Neuronal stem cell (in vitro differentiated cells): Measurements from ENCODE around the gene EBPL.

Experiments
- DNase-seq: peaks from one replicate; pipeline ENCODE4 v3.0.0-alpha.2; 2013; ENCODE audit warnings: low spot score
- H2AFZ ChIP-seq: one replicate; pipeline ENCODE4 v1.6.1; 2013; ENCODE audit warnings: mild to moderate bottlenecking, low read length, inconsistent platforms
- H2AK5ac ChIP-seq: 2 replicates; pipeline ENCODE4 v1.6.1; 2013; ENCODE audit warnings: low read depth, mild to moderate bottlenecking, inconsistent platforms, low read length, moderate library complexity, mixed read lengths
- H2BK120ac ChIP-seq: 2 replicates; pipeline ENCODE4 v1.6.1; 2013; ENCODE audit warnings: low read depth, mild to moderate bottlenecking, inconsistent platforms, low read length, moderate library complexity, mixed read lengths
- H2BK12ac ChIP-seq: one replicate; pipeline ENCODE4 v1.6.1; 2013; ENCODE audit warnings: low read length, inconsistent platforms
- H2BK15ac ChIP-seq: 2 replicates; pipeline ENCODE4 v1.6.1; 2013; ENCODE audit warnings: mild to moderate bottlenecking, low read length, inconsistent platforms, mixed read lengths
- H2BK5ac ChIP-seq: one replicate; pipeline ENCODE4 v1.6.1; 2013; ENCODE audit warnings: inconsistent platforms, mild to moderate bottlenecking, low read length, moderate library complexity
- H3K14ac ChIP-seq: one replicate; pipeline ENCODE4 v1.6.1; 2013; ENCODE audit warnings: low read length, inconsistent platforms
- H3K18ac ChIP-seq: 2 replicates; pipeline ENCODE4 v1.6.1; 2013; ENCODE audit warnings: low read length, inconsistent platforms
- H3K23ac ChIP-seq: 2 replicates; pipeline ENCODE4 v1.6.1; 2013; ENCODE audit warnings: low read depth, mild to moderate bottlenecking, mixed read lengths, low read length, inconsistent platforms; ENCODE audit not compliant: poor library complexity
- H3K27ac ChIP-seq: replicated peaks from 3 replicates; pipeline ENCODE4 v1.5.1; 2013; ENCODE audit warnings: low read length, inconsistent platforms
- H3K27me3 ChIP-seq, 3 experiments: 2 replicates each; pipeline ENCODE4 v1.6.1; 2013; ENCODE audit warnings: low read length in 3 of 3, mild to moderate bottlenecking in 2 of 3, inconsistent platforms in 1 of 3, low read depth in 1 of 3, mixed read lengths in 1 of 3, moderate library complexity in 1 of 3; ENCODE audit not compliant: control insufficient read depth in 3 of 3, insufficient read depth in 3 of 3
- H3K36me3 ChIP-seq, 2 donors: replicated peaks in 1 of 2; 2 replicates each; pipeline ENCODE4 v1.6.1; 2013; ENCODE audit warnings: low read length in 2 of 2; ENCODE audit not compliant: control insufficient read depth in 2 of 2, insufficient read depth in 2 of 2
- H3K4ac ChIP-seq: 2 replicates; pipeline ENCODE4 v1.6.1; 2013; ENCODE audit warnings: inconsistent platforms, mild to moderate bottlenecking, low read length, moderate library complexity
- H3K4me1 ChIP-seq, 2 donors: 1 replicate in 1 of 2; 2 replicates in 1 of 2; pipeline ENCODE4 v1.6.1; 2013; ENCODE audit warnings: low read length in 2 of 2, low read depth in 1 of 2; ENCODE audit not compliant: control insufficient read depth in 2 of 2, insufficient read depth in 1 of 2
- H3K4me2 ChIP-seq: one replicate; pipeline ENCODE4 v1.6.1; 2013; ENCODE audit warnings: mild to moderate bottlenecking, low read length, inconsistent platforms; ENCODE audit not compliant: insufficient read depth, poor library complexity, severe bottlenecking
- H3K4me3 ChIP-seq, 2 donors: 2 replicates each; pipeline ENCODE4 v1.5.1; 2013; ENCODE audit warnings: low read length in 2 of 2, mild to moderate bottlenecking in 2 of 2, inconsistent platforms in 1 of 2, moderate library complexity in 1 of 2
- H3K79me1 ChIP-seq: one replicate; pipeline ENCODE4 v1.6.1; 2013; ENCODE audit warnings: low read depth, mild to moderate bottlenecking, inconsistent platforms, low read length, moderate library complexity
- H3K9ac ChIP-seq: one replicate; pipeline ENCODE4 v1.6.1; 2013; ENCODE audit warnings: mild to moderate bottlenecking, low read depth, low read length, inconsistent platforms; ENCODE audit not compliant: poor library complexity
- H3K9me3 ChIP-seq, 2 donors: replicated peaks in 1 of 2; 2 replicates each; pipeline versions ENCODE3 to v1.6.1; 2013; ENCODE audit warnings: low read length in 2 of 2, mild to moderate bottlenecking in 2 of 2, inconsistent platforms in 1 of 2, low read depth in 1 of 2, mixed read lengths in 1 of 2, moderate library complexity in 1 of 2; ENCODE audit not compliant: control insufficient read depth in 2 of 2, insufficient read depth in 1 of 2
- H4K8ac ChIP-seq: one replicate; pipeline ENCODE4 v1.6.1; 2013; ENCODE audit warnings: low read depth, mild to moderate bottlenecking, inconsistent platforms, low read length, moderate library complexity
- H4K91ac ChIP-seq: one replicate; pipeline ENCODE4 v1.6.1; 2013; ENCODE audit warnings: low read length, low read depth, mild to moderate bottlenecking, inconsistent platforms; ENCODE audit not compliant: poor library complexity
- WGBS, 2 donors: extraction: QIAGEN DNeasy Blood & Tissue Kit; methylation state at CpG; one replicate each; pipeline ENCODE4 v1.1.7; 2013; ENCODE audit warnings: missing lambda C conversion rate in 2 of 2, mixed read lengths in 1 of 2; ENCODE audit not compliant: insufficient read length in 2 of 2, insufficient replicate concordance in 1 of 2; ENCODE audit errors: extremely low coverage in 2 of 2; 5-methylcytosine and 5-hydroxymethylcytosine counted together

Gene EBPL

GRCh38 chr13:49653478-49653877 lies 37.8 kb downstream of the EBPL start:
- Histone ChIP-seq H3K4me3 (no peak overlapping the region), H2AK5ac (no peak overlapping the region), H3K23ac (no peak overlapping the region), H3K9me3 (no peaks in the 10 kb centered on the region), H3K36me3 (peaks cover 4 to 10% of the 10 kb centered on the region in 2 donors), H2BK5ac (no peak overlapping the region), H3K14ac (no peak overlapping the region), H3K18ac (no peak overlapping the region), H3K79me1 (no peaks in the 10 kb centered on the region), H4K8ac (no peak overlapping the region), H2BK15ac (no peak overlapping the region), H3K4me2 (no peak overlapping the region), H2BK12ac (no peak overlapping the region), H4K91ac (no peak overlapping the region), H3K27ac (no peak overlapping the region), H3K4me1 (peaks cover 0 to 6% of the 10 kb centered on the region in 2 donors), H3K9ac (no peak overlapping the region), H3K27me3 (no peaks in the 10 kb centered on the region), H2BK120ac (no peak overlapping the region), H2AFZ (no peak overlapping the region), H3K4ac (no peak overlapping the region)
- no peak for DNase-seq

GRCh38 chr13:49652355-49653305 lies 38.7 kb downstream of the EBPL start:
- Histone ChIP-seq H3K4me2 (no peak overlapping the region), H3K36me3 (peaks cover 1 to 5% of the 10 kb centered on the region in 2 donors), H4K91ac (no peak overlapping the region), H3K18ac (no peak overlapping the region), H2BK5ac (no peak overlapping the region), H4K8ac (no peak overlapping the region), H3K4me3 (no peak overlapping the region), H3K27me3 (no peaks in the 10 kb centered on the region), H2AK5ac (no peak overlapping the region), H3K4me1 (peaks cover 0 to 6% of the 10 kb centered on the region in 2 donors), H2BK15ac (no peak overlapping the region), H3K14ac (no peak overlapping the region), H3K23ac (no peak overlapping the region), H3K79me1 (no peaks in the 10 kb centered on the region), H3K9ac (no peak overlapping the region), H3K4ac (no peak overlapping the region), H3K9me3 (no peaks in the 10 kb centered on the region), H3K27ac (no peak overlapping the region), H2BK12ac (no peak overlapping the region), H2BK120ac (no peak overlapping the region), H2AFZ (no peak overlapping the region)
- peak; percentile 36 for DNase-seq
- no CpG with 5 or more reads among the region's 16 CpGs for WGBS, 2 donors

GRCh38 chr13:49651570-49652354 lies 39.5 kb downstream of the EBPL start:
- Histone ChIP-seq H4K91ac (no peak overlapping the region), H2BK15ac (no peak overlapping the region), H3K36me3 (peaks cover 0 to 1% of the 10 kb centered on the region in 2 donors), H2AFZ (no peak overlapping the region), H2AK5ac (no peak overlapping the region), H3K14ac (no peak overlapping the region), H2BK120ac (no peak overlapping the region), H3K79me1 (no peaks in the 10 kb centered on the region), H3K27me3 (no peaks in the 10 kb centered on the region), H3K18ac (no peak overlapping the region), H4K8ac (no peak overlapping the region), H3K4me1 (peaks cover 0 to 6% of the 10 kb centered on the region in 2 donors), H3K4me2 (no peak overlapping the region), H2BK12ac (no peak overlapping the region), H3K9ac (no peak overlapping the region), H3K4ac (no peak overlapping the region), H3K9me3 (no peaks in the 10 kb centered on the region), H3K4me3 (no peak overlapping the region), H3K27ac (no peak overlapping the region), H3K23ac (no peak overlapping the region), H2BK5ac (no peak overlapping the region)
- no peak for DNase-seq
- no CpG with 5 or more reads among the region's 17 CpGs for WGBS, 2 donors

GRCh38 chr13:49649963-49650312 lies 41.3 kb downstream of the EBPL start:
- no peak overlapping the region for H3K4me2 ChIP-seq
- no peak overlapping the region for H4K8ac ChIP-seq
- no peaks in the 10 kb centered on the region for H3K27me3 ChIP-seq
- no peaks in the 10 kb centered on the region for H3K79me1 ChIP-seq
- H3K9me3 ChIP-seq: no peaks in the 10 kb centered on the region
- H3K4me3 ChIP-seq: no peak overlapping the region
- no peak overlapping the region for H2BK120ac ChIP-seq
- H3K14ac ChIP-seq: no peak overlapping the region
- no peak overlapping the region for H3K4ac ChIP-seq
- H3K18ac ChIP-seq: no peak overlapping the region
- H3K23ac ChIP-seq: no peak overlapping the region
- no peak for DNase-seq
- H2BK12ac ChIP-seq: no peak overlapping the region
- H4K91ac ChIP-seq: no peak overlapping the region
- no peaks in the 10 kb centered on the region for H3K4me1 ChIP-seq
- no peak overlapping the region for H3K9ac ChIP-seq
- H3K36me3 ChIP-seq: no peaks in the 10 kb centered on the region
- WGBS, 2 donors: no CpG with 5 or more reads among the region's 2 CpGs
- no peak overlapping the region for H2AFZ ChIP-seq
- no peak overlapping the region for H2BK15ac ChIP-seq
- H3K27ac ChIP-seq: no peak overlapping the region
- H2BK5ac ChIP-seq: no peak overlapping the region
- H2AK5ac ChIP-seq: no peak overlapping the region
